ENCODE results near the gene WNT7A.

WNT7A gene

GRCh38 chr3:13845806-13846205 is 34.1 kb downstream of the WNT7A start:
- H3K4me3 ChIP-seq (ENCODE audit: low read length), result no peak overlapping the region
- no peak for TF ChIP-seq CTCF (conservative IDR thresholded peaks at IDR 0.05; ENCODE audit: low read length)
- no peak for DNase-seq (ENCODE audit: low read depth)

- no peak for TF ChIP-seq CTCF (conservative IDR thresholded peaks at IDR 0.05; ENCODE audit: low read length)
- H3K4me3 ChIP-seq (ENCODE audit: low read length), result no peak overlapping the region
- DNase-seq (ENCODE audit: low read depth), result no peak
Measured at GRCh38 chr3:13844911-13845310, 35.0 kb downstream of the WNT7A start.

- DNase-seq (ENCODE audit: low read depth), result no peak
- no peak for TF ChIP-seq CTCF (conservative IDR thresholded peaks at IDR 0.05; ENCODE audit: low read length)
Measured at GRCh38 chr3:13844286-13844685, 35.6 kb downstream of the WNT7A start.

GRCh38 chr3:13843351-13843750 is 36.5 kb downstream of the WNT7A start:
- no peak for TF ChIP-seq CTCF (conservative IDR thresholded peaks at IDR 0.05; ENCODE audit: low read length)
- no peak for DNase-seq (ENCODE audit: low read depth)
- H3K4me3 ChIP-seq (ENCODE audit: low read length), result no peak overlapping the region

More at GRCh38 chr3:13844286-13844685, 35.6 kb downstream of the WNT7A start:
- H3K4me3 ChIP-seq (ENCODE audit: low read length), result no peak overlapping the region

GRCh38 chr3:13842226-13842625 is 37.6 kb downstream of the WNT7A start:
- no peak for DNase-seq (ENCODE audit: low read depth)
- H3K4me3 ChIP-seq (ENCODE audit: low read length), result no peak overlapping the region
- no peak for TF ChIP-seq CTCF (conservative IDR thresholded peaks at IDR 0.05; ENCODE audit: low read length)

GRCh38 chr3:13841826-13842225 is 38.0 kb downstream of the WNT7A start:
- DNase-seq (ENCODE audit: low read depth), result no peak
- TF ChIP-seq CTCF (conservative IDR thresholded peaks at IDR 0.05; ENCODE audit: low read length), result no peak
- no peak overlapping the region for H3K4me3 ChIP-seq (ENCODE audit: low read length)

- TF ChIP-seq CTCF (conservative IDR thresholded peaks at IDR 0.05; ENCODE audit: low read length), result no peak
Measured at GRCh38 chr3:13841141-13841540, 38.7 kb downstream of the WNT7A start.

More at GRCh38 chr3:13841141-13841540, 38.7 kb downstream of the WNT7A start:
- DNase-seq (ENCODE audit: low read depth), result no peak
- no peak overlapping the region for H3K4me3 ChIP-seq (ENCODE audit: low read length)
